ENCODE results near the gene MAGI1. TPM values are rescaled to one million over a fixed set of nuclear protein-coding genes. Genes with fewer than 3 reads are reported as not detected.

Gene MAGI1
- total and polyA plus RNA-seq, 2 donors (not counting 1 experiment from before 2014, with no cell fraction given): 0.10 to 0.22 TPM

GRCh38 chr3:66012711-66013110 lies 26.0 kb downstream of the MAGI1 start:
- intact Hi-C loops (cut with micrococcal nuclease): no loop called here
- no CpG with 5 or more reads among the region's 2 CpGs for WGBS (ENCODE audit: insufficient coverage)
- Mint-ChIP-seq H3K4me3 (no peak overlapping the region), H3K9me3 (ENCODE audit: insufficient read depth) (no peaks in the 10 kb centered on the region), H3K27me3 (no peaks in the 10 kb centered on the region), H3K4me1 (no peaks in the 10 kb centered on the region), H3K27ac (no peak overlapping the region)
- no peak overlapping the region for H3K9ac ChIP-seq (ENCODE audit: low read length)
- DNase-seq (no peak), ATAC-seq (ENCODE audit: low read depth) (no peak)
- no peaks in the 10 kb centered on the region for H4K20me1 ChIP-seq (ENCODE audit: control insufficient read depth, insufficient read depth, low read length, poor library complexity, severe bottlenecking)
- H3K27ac ChIP-seq (ENCODE audit: low read length in 2 of 2): no peak overlapping the region
- H3K4me2 ChIP-seq (replicated peaks; ENCODE audit: low read depth, low read length, poor library complexity, severe bottlenecking): no peak overlapping the region
- H3K9me3 ChIP-seq (ENCODE audit: control extremely low read depth in 1 of 3, control insufficient read depth in 2 of 3, insufficient read depth in 1 of 3, low read length in 2 of 3): no peaks in the 10 kb centered on the region
- H3K27me3 ChIP-seq (replicated peaks in 1 of 4; ENCODE audit: control extremely low read depth in 1 of 4, control insufficient read depth in 3 of 4, insufficient read depth in 4 of 4, low read length in 3 of 4): no peaks in the 10 kb centered on the region
- H3K4me1 ChIP-seq (ENCODE audit: control insufficient read depth in 2 of 2, insufficient read depth in 2 of 2, low read length in 2 of 2): no peaks in the 10 kb centered on the region
- no peaks in the 10 kb centered on the region for H3K79me2 ChIP-seq (ENCODE audit: control insufficient read depth, insufficient read depth, low read length)
- ChIA-PET CTCF (interaction anchor here (0.7 kb wide), 1 partner anchor 556 kb away, joined by 3 read pairs; no protein-coding TSS in a partner anchor), POLR2A (no interaction called here)
- no peaks in the 10 kb centered on the region for H3K36me3 ChIP-seq (replicated peaks in 1 of 2; ENCODE audit: control extremely low read depth in 1 of 2, control insufficient read depth in 1 of 2, extremely low read depth in 1 of 2, insufficient read depth in 2 of 2, low read length in 1 of 2)
- no peak overlapping the region for H2AFZ ChIP-seq (ENCODE audit: insufficient read depth, low read depth, low read length, poor library complexity, severe bottlenecking)
- TF ChIP-seq, protein P1, sequence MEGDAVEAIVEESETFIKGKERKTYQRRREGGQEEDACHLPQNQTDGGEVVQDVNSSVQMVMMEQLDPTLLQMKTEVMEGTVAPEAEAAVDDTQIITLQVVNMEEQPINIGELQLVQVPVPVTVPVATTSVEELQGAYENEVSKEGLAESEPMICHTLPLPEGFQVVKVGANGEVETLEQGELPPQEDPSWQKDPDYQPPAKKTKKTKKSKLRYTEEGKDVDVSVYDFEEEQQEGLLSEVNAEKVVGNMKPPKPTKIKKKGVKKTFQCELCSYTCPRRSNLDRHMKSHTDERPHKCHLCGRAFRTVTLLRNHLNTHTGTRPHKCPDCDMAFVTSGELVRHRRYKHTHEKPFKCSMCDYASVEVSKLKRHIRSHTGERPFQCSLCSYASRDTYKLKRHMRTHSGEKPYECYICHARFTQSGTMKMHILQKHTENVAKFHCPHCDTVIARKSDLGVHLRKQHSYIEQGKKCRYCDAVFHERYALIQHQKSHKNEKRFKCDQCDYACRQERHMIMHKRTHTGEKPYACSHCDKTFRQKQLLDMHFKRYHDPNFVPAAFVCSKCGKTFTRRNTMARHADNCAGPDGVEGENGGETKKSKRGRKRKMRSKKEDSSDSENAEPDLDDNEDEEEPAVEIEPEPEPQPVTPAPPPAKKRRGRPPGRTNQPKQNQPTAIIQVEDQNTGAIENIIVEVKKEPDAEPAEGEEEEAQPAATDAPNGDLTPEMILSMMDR (IDR thresholded peaks at IDR 0.05): no peak
- no peak for TF ChIP-seq EZH2 (IDR thresholded peaks at IDR 0.05; ENCODE audit: borderline replicate concordance, insufficient read depth, low read depth, low read length, poor library complexity, severe bottlenecking)
- no peak overlapping the region for H3K4me3 ChIP-seq (ENCODE audit: control extremely low read depth in 1 of 5, extremely low read depth in 1 of 5, insufficient read depth in 1 of 5, low read depth in 2 of 5, low read length in 4 of 5)

DNA sequence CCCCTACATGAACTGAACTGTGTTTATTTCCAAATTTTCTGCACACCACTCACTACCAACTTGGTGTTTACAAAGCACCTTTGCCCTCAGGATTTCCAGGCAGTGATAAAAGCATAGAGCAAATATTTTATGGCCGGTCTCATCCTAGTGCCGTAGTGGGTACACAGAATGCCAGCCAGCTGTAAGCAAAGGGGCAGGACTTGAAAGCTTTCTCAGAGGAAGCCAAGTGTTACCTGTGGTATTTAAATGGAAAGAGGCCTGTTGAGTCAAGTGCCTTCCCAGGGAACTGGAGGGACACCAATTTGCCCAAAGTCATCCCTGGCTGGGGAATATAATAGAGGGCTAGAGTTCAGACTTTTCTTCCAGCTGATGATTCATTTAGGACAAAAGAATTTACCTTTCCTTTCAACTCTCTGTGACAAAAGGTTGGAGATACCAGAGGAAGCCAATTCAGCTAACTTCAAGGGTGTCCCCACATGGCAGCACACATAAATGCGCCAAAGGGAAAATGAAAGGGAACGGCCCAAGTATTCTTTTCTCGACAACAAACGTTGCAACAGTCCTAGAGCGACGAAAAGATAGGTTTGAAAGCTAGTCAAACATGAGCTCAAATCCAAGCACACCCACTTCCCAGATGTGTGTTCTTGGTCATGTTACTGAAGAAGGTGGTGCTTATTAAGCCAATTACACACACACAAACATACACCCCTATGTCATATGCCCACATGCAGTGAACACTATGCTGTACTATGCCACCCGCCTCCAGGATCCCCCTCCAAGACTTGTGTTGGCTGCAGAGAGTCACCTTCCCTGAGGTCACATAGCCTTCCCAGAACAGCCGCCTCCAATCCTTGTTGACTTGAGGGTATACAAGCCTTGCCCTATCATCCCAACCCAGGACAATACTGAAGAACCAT lies 27.7 kb downstream of the MAGI1 start:
- Histone ChIP-seq H3K4me2 (replicated peaks; ENCODE audit: low read depth, low read length, poor library complexity, severe bottlenecking) (no peak overlapping the region), H3K27ac (ENCODE audit: low read length in 2 of 2) (no peak overlapping the region), H3K9ac (ENCODE audit: low read length) (no peak overlapping the region), H2AFZ (ENCODE audit: insufficient read depth, low read depth, low read length, poor library complexity, severe bottlenecking) (no peak overlapping the region), H3K79me2 (ENCODE audit: control insufficient read depth, insufficient read depth, low read length) (no peaks in the 10 kb centered on the region), H3K27me3 (replicated peaks in 1 of 4; ENCODE audit: control extremely low read depth in 1 of 4, control insufficient read depth in 3 of 4, insufficient read depth in 4 of 4, low read length in 3 of 4) (no peaks in the 10 kb centered on the region), H3K36me3 (replicated peaks in 1 of 2; ENCODE audit: control extremely low read depth in 1 of 2, control insufficient read depth in 1 of 2, extremely low read depth in 1 of 2, insufficient read depth in 2 of 2, low read length in 1 of 2) (no peaks in the 10 kb centered on the region), H3K4me3 (ENCODE audit: control extremely low read depth in 1 of 5, extremely low read depth in 1 of 5, insufficient read depth in 1 of 5, low read depth in 2 of 5, low read length in 4 of 5) (no peak overlapping the region), H3K4me1 (ENCODE audit: control insufficient read depth in 2 of 2, insufficient read depth in 2 of 2, low read length in 2 of 2) (no peaks in the 10 kb centered on the region), H3K9me3 (ENCODE audit: control extremely low read depth in 1 of 3, control insufficient read depth in 2 of 3, insufficient read depth in 1 of 3, low read length in 2 of 3) (no peaks in the 10 kb centered on the region), H4K20me1 (ENCODE audit: control insufficient read depth, insufficient read depth, low read length, poor library complexity, severe bottlenecking) (no peaks in the 10 kb centered on the region)
- intact Hi-C loops (cut with micrococcal nuclease): no loop called here
- no peak for ATAC-seq (ENCODE audit: low read depth)
- Mint-ChIP-seq H3K4me1 (no peaks in the 10 kb centered on the region), H3K9me3 (ENCODE audit: insufficient read depth) (no peaks in the 10 kb centered on the region), H3K27ac (no peak overlapping the region), H3K4me3 (no peak overlapping the region), H3K27me3 (peaks cover 12% of the 10 kb centered on the region)
- ChIA-PET POLR2A (no interaction called here), CTCF (interaction anchor here (0.6 kb wide), 1 partner anchor 73 kb away, joined by 3 read pairs; no protein-coding TSS in a partner anchor)
- DNase-seq: no peak
- TF ChIP-seq, protein P1 (IDR thresholded peaks at IDR 0.05): no peak
- no peak for TF ChIP-seq EZH2 (IDR thresholded peaks at IDR 0.05; ENCODE audit: borderline replicate concordance, insufficient read depth, low read depth, low read length, poor library complexity, severe bottlenecking)
- WGBS (ENCODE audit: insufficient coverage): 98% methylated on average over 5 of the region's 10 CpGs
